ENCODE results near the gene CHRNA4.

Gene CHRNA4

DNA sequence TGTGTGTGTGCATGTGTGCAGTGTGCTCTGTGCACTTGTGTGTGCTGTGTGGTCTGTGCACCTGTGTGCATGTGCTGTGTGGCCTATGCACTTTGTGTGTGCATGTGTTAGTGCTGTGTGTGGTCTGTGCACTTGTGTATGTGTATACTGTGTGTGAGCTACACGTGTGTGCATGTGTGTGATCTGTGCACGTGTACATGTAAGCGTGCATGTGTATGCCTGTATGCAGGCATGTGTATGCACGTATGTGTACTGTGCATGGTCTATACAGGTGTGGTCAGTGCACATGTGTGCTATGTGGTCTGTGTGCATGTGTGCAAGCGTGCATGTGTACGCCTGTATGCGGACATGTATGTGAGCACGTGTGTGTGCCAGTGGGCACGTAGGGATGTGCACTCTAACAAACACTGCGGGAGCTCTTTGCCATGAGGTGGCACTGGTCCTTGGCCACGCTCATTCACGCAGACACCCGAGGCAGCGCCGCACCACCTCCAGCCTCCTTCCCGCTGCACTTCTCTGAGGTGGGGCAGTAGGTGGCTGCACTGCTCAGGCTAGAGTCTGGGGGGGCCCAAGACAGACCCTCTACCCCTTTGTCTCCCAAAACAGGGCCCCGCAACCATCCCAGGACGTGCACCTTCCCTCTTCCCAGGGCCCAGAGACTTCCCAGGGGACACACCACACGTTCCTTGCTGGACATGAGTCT is 42.4 kb upstream of the CHRNA4 start:
- no peaks in the 10 kb centered on the region for H3K9me3 ChIP-seq (ENCODE audit: insufficient read depth, low read depth, low read length)
- H2AFZ ChIP-seq (ENCODE audit: low read length): no peak overlapping the region

DNA sequence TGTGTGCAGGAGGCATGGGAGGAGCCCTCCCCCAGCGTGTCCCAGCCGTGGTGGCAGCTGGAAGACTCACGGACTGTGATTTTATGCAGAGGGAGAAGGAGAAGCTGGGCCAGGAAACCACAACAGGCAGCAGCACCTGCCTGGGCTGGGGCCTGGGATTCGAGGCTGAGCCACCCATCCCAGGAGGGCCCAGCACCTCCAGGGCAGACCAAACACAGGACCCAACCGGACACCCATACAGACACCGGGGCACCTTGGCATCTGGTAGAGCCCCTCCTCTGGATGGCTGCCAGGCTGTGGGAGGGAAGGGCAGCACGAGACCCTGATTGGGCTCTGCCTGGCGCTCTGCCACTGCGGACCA is 41.7 kb upstream of the CHRNA4 start:
- no peaks in the 10 kb centered on the region for H3K27me3 ChIP-seq (ENCODE audit: insufficient read depth, low read length, poor library complexity, severe bottlenecking)
- no peaks in the 10 kb centered on the region for H3K9me3 ChIP-seq (ENCODE audit: insufficient read depth, low read depth, low read length)
- no peak overlapping the region for H3K9ac ChIP-seq (ENCODE audit: low read depth, low read length, poor library complexity, severe bottlenecking)
- H3K4me3 ChIP-seq (ENCODE audit: low read length, poor library complexity, severe bottlenecking): no peak overlapping the region
- H3K9me2 ChIP-seq (replicated peaks; ENCODE audit: low read depth, low read length): no peaks in the 10 kb centered on the region
- no peaks in the 10 kb centered on the region for H3K4me1 ChIP-seq (ENCODE audit: insufficient read depth, low read length, poor library complexity, severe bottlenecking)
- H4K20me1 ChIP-seq (ENCODE audit: insufficient read depth, low read length, poor library complexity, severe bottlenecking): no peaks in the 10 kb centered on the region
- H3F3A ChIP-seq (ENCODE audit: low read depth): no peaks in the 10 kb centered on the region
- no peak overlapping the region for H3K4me2 ChIP-seq (ENCODE audit: low read depth, low read length, poor library complexity, severe bottlenecking)
- no peaks in the 10 kb centered on the region for H3K79me2 ChIP-seq (ENCODE audit: insufficient read depth, low read length)
- H2AFZ ChIP-seq (ENCODE audit: low read length): no peak overlapping the region
- TF ChIP-seq, protein P1, sequence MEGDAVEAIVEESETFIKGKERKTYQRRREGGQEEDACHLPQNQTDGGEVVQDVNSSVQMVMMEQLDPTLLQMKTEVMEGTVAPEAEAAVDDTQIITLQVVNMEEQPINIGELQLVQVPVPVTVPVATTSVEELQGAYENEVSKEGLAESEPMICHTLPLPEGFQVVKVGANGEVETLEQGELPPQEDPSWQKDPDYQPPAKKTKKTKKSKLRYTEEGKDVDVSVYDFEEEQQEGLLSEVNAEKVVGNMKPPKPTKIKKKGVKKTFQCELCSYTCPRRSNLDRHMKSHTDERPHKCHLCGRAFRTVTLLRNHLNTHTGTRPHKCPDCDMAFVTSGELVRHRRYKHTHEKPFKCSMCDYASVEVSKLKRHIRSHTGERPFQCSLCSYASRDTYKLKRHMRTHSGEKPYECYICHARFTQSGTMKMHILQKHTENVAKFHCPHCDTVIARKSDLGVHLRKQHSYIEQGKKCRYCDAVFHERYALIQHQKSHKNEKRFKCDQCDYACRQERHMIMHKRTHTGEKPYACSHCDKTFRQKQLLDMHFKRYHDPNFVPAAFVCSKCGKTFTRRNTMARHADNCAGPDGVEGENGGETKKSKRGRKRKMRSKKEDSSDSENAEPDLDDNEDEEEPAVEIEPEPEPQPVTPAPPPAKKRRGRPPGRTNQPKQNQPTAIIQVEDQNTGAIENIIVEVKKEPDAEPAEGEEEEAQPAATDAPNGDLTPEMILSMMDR (conservative IDR thresholded peaks at IDR 0.05; ENCODE audit: low read length): no peak
- no peak for TF ChIP-seq EZH2phosphoT487 (IDR thresholded peaks at IDR 0.05; ENCODE audit: borderline replicate concordance)
- H3K36me3 ChIP-seq (ENCODE audit: insufficient read depth, low read length): no peaks in the 10 kb centered on the region

More for the DNA sequence above, 42.4 kb upstream of the CHRNA4 start:
- TF ChIP-seq EZH2phosphoT487 (IDR thresholded peaks at IDR 0.05; ENCODE audit: borderline replicate concordance): no peak
- TF ChIP-seq, protein P1 (conservative IDR thresholded peaks at IDR 0.05; ENCODE audit: low read length): no peak
- no peaks in the 10 kb centered on the region for H3K9me2 ChIP-seq (replicated peaks; ENCODE audit: low read depth, low read length)
- no peaks in the 10 kb centered on the region for H3F3A ChIP-seq (ENCODE audit: low read depth)
- no peaks in the 10 kb centered on the region for H3K79me2 ChIP-seq (ENCODE audit: insufficient read depth, low read length)
- H3K27me3 ChIP-seq (ENCODE audit: insufficient read depth, low read length, poor library complexity, severe bottlenecking): no peaks in the 10 kb centered on the region
- no peaks in the 10 kb centered on the region for H4K20me1 ChIP-seq (ENCODE audit: insufficient read depth, low read length, poor library complexity, severe bottlenecking)
- H3K36me3 ChIP-seq (ENCODE audit: insufficient read depth, low read length): no peaks in the 10 kb centered on the region
- no peaks in the 10 kb centered on the region for H3K4me1 ChIP-seq (ENCODE audit: insufficient read depth, low read length, poor library complexity, severe bottlenecking)
- H3K4me2 ChIP-seq (ENCODE audit: low read depth, low read length, poor library complexity, severe bottlenecking): no peak overlapping the region
- H3K4me3 ChIP-seq (ENCODE audit: low read length, poor library complexity, severe bottlenecking): no peak overlapping the region
- no peak overlapping the region for H3K9ac ChIP-seq (ENCODE audit: low read depth, low read length, poor library complexity, severe bottlenecking)

DNA sequence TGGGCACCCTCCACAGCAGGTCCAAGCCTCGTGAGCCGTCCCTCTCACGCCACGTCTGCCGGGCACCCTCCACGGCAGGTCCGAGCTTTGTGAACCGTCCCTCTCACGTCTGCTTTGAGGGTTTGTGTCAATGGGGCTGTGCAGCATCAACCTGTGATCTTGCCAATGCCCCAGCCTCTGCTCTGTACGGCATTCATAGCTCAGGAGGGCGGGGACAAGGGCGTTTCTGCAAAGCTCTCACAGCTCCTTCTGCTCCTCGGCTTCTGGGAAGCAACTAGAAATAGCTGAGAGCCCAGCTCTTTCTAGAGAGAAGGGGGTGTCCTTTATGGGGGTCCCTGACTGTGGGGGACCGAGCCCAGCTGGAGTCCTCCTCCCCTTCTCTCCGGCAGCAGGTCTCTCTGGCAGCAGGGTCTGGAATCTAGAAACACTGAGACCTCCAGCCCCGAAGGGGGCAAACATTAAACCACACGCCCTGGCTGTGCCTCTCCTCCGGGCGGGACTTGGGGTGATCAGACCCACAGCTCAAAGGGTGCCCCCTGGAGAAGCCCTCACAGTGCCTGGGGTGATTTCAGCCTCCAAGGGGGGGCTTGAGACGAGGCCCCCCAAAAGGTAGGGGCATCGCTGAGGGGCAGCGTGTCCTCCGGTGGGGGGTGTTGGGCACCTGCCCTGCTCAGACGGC is 41.2 kb upstream of the CHRNA4 start:
- no peaks in the 10 kb centered on the region for H3K9me3 ChIP-seq (ENCODE audit: insufficient read depth, low read depth, low read length)
- H3K36me3 ChIP-seq (ENCODE audit: insufficient read depth, low read length): no peaks in the 10 kb centered on the region
- no peaks in the 10 kb centered on the region for H3K79me2 ChIP-seq (ENCODE audit: insufficient read depth, low read length)
- H3K9me2 ChIP-seq (replicated peaks; ENCODE audit: low read depth, low read length): no peaks in the 10 kb centered on the region
- H2AFZ ChIP-seq (ENCODE audit: low read length): no peak overlapping the region
- H3K27me3 ChIP-seq (ENCODE audit: insufficient read depth, low read length, poor library complexity, severe bottlenecking): no peaks in the 10 kb centered on the region
- no peaks in the 10 kb centered on the region for H3K4me1 ChIP-seq (ENCODE audit: insufficient read depth, low read length, poor library complexity, severe bottlenecking)
- no peaks in the 10 kb centered on the region for H4K20me1 ChIP-seq (ENCODE audit: insufficient read depth, low read length, poor library complexity, severe bottlenecking)
- no peak for TF ChIP-seq EZH2phosphoT487 (IDR thresholded peaks at IDR 0.05; ENCODE audit: borderline replicate concordance)
- TF ChIP-seq, protein P1 (conservative IDR thresholded peaks at IDR 0.05; ENCODE audit: low read length): no peak
- H3K4me2 ChIP-seq (ENCODE audit: low read depth, low read length, poor library complexity, severe bottlenecking): no peak overlapping the region
- H3F3A ChIP-seq (ENCODE audit: low read depth): no peaks in the 10 kb centered on the region
- H3K4me3 ChIP-seq (ENCODE audit: low read length, poor library complexity, severe bottlenecking): no peak overlapping the region
- no peak overlapping the region for H3K9ac ChIP-seq (ENCODE audit: low read depth, low read length, poor library complexity, severe bottlenecking)

Measured in Loucy (cell line).